Right lung (tissue), 5 donors: ENCODE measurements around the gene PATL2. TPM values are rescaled to one million over a fixed set of nuclear protein-coding genes. Genes with fewer than 3 reads are reported as not detected.
"Not testable (repeated sequence)": the region's sequence is repeated elsewhere in the genome, so short reads cannot be mapped to it uniquely, and the experiment has no call there.

Source experiments
- DNase-seq, 2 donors: peaks; one replicate each; pipeline ENCODE4 v3.0.0-alpha.2; 2013
- polyA plus RNA-seq, 5 donors: library from polyadenylated mRNA; unstranded; fragments of 120-200 nt; gene quantifications; one replicate each; pipeline versions ENCODE4 v1.2.1 to v1.2.3, GENCODE V29; 2013; ENCODE audit warnings: inconsistent platforms in 1 of 5, low replicate concordance in 1 of 5; ENCODE audit not compliant: insufficient read length in 5 of 5, insufficient read depth in 1 of 5

The PATL2 gene
- polyA plus RNA-seq, 5 donors: 0.68 to 1.6 (median 1.2) TPM

DNA sequence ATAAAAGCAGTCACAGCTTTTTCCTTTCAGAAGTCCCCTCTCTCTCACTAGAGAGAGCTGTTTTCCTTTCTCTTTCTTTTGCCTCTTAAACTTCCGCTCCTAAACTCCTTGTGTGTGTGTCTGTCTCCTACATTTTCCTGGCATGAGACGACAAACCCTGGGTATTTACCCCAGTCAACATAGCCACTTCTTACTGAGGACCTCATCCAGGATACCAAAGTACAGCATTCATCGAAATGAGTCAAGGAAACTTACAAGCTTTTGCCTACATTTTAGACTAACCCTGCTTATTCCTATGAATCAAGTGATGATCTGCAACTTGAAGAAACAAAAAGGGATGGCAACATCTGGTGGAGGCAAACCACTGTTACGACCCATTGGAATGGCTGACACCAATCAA, 16.7 kb downstream of the PATL2 start:
- DNase-seq: no peak

GRCh38 chr15:44692659-44693058, 18.5 kb downstream of the PATL2 start:
- DNase-seq: no peak

DNA sequence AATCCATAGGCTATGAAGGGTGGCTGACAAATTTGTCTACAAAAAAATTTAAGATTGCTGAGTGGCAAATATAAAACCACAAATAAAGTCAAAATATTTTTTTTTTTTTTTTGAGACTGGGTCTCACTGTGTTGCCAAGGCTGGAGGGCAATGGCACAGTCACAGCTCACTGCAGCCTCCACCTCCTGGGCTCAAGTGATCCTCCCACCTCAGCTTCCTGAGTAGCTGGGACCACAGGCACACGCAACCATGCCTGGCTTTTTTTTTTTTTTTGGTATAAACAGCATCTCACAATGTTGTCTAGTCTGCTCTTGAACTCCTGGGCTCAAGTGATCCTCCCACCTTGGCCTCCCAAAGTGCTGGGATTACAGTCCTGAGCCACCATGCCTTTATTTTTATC, 20.9 kb downstream of the PATL2 start:
- not testable (repeated sequence) for DNase-seq

GRCh38 chr15:44689318-44689717, 21.8 kb downstream of the PATL2 start:
- not testable (repeated sequence) for DNase-seq

DNA sequence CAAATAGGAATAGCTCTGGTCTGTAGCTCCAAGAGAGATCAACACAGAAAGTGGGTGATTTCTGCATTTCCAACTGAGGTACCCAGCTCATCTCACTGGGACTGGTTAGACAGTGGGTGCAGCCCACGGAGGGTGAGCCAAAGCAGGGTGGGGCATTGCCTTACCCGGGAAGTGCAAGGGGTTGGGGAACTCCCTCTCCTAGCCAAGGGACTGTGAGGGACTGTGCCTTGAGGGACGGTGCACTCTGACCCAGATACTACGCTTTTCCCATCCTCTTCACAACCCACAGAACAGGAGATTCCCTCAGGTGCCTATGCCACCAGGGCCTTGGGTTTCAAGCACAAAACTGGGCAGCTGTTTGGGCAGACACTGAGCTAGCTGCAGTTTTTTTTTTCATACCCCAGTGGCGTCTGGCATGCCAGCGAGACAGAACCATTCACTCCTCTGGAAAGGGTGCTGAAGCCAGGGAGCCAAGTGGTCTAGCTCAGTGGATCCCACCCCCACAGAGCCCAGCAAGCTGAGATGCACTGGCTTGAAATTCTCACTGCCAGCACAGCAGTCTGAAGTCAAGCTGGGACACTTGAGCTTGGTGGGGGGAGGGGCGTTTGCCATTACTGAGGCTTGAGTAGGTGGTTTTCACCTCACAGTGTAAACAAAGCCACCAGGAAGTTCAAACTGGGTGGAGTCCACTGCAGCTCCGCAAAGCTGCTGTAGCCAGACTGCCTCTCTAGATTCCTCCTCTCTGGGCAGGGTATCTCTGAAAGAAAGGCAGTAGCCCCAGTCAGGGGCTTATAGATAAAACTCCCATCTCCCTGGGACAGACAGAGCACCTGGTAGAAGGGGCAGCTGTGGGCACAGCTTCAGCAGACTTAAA, 28.1 kb downstream of the PATL2 start:
- peak; percentile 48 to 55 for DNase-seq

GRCh38 chr15:44682211-44682610, 28.9 kb downstream of the PATL2 start:
- no peak for DNase-seq

DNA sequence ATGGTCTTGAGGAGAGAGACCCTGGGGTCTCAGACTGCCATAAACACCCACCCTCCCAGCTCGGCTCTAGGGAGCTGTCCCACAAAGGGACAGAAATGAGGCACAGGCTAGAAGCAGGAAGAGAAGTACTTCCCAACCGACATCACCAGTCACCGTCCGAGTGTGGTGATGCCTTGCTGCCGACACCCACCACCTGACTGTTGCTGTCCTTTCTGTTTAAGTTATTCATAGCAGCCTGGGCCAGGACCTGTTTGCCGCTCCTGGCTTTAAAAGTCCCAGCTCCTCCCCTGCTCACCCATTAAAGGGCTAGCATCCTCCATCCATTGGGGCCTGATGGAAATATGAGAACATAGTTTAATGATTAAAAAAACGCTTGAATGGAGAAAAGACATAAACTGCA, 34.4 kb downstream of the PATL2 start:
- no peak for DNase-seq

GRCh38 chr15:44675911-44676310, 35.2 kb downstream of the PATL2 start:
- no peak for DNase-seq

DNA sequence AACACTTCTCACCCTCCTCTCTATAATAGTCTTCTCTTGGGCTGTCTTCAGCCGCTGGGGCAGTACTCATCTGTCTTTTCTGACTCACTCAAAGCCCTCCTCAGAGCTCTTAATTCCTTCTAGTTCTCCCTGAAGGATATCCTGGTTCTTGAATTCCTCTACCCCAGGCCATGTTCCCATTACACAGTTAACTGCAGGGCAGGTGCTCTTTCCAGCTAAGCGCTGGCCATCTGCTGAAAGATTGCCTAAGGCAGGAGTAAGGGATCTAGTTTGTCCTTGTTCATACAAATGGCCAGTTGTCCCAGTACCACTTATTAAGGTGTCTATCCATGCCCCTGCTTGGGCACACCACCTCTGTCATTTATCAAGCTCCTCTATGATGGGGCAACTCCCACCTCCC, 37.5 kb downstream of the PATL2 start:
- DNase-seq: no peak

- DNase-seq: no peak
Observed at GRCh38 chr15:44670087-44670950, 40.8 kb downstream of the PATL2 start.

GRCh38 chr15:44668921-44669320, 42.2 kb downstream of the PATL2 start:
- DNase-seq: no peak

DNA sequence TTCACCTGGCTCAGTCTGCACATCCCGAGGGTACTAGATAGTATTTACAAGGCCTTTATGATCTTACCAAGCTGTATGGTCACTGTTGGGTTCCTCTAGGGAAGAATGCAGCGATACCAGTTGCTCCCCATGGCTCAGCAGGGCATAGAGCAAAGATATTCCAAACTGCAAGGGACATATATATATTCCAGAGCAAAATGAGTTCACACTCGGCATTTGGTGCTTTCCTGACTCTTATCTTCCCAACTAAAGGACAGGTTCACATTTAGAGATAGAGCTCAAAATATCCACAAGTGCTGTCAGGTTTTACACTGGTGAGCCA, 44.1 kb downstream of the PATL2 start:
- no peak for DNase-seq

DNA sequence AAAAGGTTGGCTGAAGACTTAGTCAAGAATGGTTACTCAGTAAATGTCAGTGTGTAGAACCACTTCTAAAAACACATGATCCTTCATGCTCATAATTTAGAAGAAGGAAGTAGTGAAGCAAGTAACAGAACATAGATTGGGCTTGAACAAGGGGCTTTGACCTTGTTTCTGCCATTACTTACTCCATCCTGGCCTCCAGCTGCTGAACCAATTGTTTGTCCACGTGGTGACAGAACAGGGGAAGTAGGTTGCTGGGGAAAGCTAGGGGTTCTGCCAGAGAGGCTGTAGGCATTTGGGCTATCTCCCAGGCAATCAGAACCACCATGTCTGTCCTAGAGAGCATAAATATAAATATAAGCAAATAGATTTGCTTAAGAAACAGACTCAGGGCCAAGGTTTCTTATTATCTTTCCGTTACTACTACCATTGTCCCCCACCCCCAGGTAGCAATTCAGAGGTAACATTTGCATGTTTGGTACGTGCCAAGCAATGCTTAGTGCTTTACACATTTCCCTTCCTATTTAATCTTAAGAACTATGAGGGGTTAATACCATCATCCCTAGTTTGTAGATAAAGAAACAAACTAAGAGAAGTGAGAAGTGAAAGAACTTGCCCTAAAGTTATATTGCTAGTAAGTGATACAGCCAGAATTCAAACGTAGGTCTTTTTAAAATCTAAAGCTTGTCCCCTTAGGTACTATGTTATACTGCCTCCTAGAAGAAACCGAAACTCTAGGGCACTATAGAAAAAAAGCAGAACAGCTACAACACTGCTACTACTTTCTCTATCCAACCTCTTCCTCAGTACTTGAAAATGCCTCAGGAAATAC, 44.7 kb downstream of the PATL2 start:
- DNase-seq: no peak

DNA sequence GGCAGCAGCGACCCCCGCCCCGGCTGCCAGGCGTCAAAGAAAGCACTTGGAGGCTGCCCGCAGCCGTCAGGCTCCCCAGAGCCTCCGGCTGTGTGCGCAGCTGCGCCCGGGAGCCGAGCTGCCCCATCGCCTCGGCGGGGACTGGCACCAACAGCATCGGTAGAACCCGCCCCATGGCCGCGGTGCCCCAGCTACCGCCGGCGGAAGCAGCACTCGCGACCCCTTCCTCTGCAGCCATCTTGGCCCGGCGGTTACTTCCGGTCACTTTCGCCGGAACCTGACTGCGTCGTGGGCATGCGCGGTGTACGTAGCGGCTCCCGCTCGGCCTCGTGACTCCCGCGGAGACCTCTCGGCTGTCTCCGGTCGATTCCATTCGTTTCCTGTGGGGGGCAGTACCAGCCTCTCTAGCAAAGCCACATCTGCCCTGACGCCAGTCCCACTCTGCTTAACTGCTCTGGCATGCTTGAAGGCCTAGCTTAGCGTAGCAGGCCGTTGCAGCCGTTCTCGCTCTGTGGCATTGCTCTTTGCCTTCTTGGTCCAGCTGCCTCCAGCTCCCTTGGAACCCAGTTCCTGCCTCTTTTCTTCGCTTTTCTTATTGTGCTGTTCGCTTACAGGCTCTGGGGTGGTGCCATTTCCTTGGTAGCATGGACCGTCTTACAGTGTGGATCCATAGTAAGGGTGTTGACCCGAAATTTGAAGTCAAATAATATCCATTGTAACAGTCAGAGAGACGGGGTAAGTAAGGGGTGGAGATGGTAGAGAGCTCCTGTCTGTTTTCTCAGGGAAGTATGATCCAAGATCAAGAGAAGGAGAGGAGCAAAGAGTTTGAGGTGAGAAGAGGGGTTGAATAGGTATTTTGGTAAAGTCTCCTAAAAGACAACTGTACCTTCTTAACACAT, 47.5 kb downstream of the PATL2 start, which contains the start of gene SPG11:
Gene SPG11 (minus strand): TSS at position 253 of the 899 bp plus-strand sequence. CDS start 15 bp downstream, at position 238.
- DNase-seq: peak; percentile 95 to 96

DNA sequence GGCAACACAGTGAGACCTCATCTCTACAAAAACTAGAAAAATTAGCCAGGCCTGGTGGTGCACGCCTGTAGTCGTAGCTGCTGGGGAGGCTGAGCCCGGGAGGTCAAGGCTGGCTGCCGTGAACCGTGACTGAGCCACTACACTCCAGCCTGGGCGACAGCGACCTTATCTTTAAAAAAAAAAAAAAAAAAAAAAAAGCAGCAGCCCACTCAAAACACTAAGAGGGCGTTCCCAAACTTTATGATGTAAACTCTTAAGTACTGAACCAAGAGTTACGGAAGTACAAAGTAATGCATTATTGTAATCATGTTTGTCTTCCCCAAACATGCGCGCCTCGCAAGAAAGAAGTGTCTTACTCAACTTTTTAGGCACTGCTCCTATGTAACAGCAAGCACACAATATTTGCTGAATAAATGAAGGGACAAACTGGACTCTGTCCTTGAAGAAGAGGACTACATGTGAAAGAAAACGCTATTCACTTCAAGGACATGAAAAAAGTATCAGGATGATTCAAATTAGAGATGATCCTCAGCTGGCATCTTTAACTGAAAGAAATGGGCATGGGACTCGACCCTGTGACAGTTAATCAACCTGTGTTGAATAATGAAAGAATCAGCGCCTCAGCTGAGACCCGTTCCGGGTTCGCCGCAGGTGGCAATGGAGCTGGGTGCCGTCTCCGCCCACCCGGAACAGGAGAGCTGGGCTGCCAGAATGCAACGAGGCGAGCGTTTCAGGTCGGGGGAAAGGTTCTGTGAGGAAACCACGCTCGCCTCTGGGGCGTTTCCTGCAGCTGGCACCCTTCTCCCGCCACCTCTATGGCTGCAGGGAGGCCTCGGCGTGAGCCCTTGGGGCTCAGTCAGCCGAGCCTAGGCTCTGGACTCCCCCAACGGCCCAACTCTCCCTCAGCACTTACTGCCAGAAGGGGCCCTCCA, 48.4 kb downstream of the PATL2 start:
- DNase-seq: peak in 1 of 2 donors; percentile 64

GRCh38 chr15:44661576-44661975, 49.5 kb downstream of the PATL2 start:
- DNase-seq: no peak

- no peak for DNase-seq
Observed at GRCh38 chr15:44659056-44659455, 52.1 kb downstream of the PATL2 start.

DNA sequence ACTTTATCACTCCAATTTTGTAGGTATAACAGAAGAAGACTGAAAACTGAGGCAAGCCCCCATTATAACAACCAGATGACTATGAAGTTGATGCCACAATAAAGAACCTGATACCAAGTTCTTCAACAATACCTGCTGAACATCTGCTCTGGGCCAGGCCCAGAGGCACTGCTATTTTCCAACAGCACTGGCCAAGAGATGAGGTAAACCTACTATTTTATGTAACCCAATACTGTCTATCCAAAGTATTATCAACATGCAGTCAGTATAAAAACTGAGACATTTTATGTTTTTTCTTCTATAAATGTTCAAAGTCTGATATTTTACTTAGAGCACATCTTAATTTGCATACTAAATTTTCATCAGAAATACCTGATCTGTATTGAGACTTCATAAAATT, 53.7 kb downstream of the PATL2 start:
- no peak for DNase-seq

GRCh38 chr15:44656913-44657312, 54.2 kb downstream of the PATL2 start:
- no peak for DNase-seq

DNA sequence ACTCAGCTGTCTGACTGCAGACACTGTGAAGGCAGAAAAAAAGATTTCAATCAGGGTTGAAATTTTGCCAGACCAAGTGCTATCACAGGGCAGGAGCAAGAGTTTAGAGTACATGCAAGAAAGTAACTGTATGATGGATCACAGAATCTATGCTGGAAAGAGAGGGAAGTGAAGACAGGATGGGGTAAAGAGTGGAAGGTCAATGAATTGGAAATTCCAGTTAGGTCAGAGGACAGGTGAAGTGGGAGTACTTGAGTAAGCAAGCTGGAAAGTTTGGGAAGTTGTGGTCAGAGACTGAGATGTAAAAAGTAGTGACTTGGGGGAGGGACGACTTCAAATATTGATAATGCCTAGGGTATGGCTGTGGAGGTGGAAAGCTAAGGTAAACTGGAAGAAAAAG, 54.8 kb downstream of the PATL2 start:
- no peak for DNase-seq
